HFF-Myc (cell line): Measurements from ENCODE around the gene RERE.

Experiments
- DNase-seq: peaks from one replicate; pipeline ENCODE4 v3.0.0-alpha.2; 2011; ENCODE audit warnings: low read depth; ENCODE audit errors: extremely low read depth
- H3K4me3 ChIP-seq: replicated peaks from 2 replicates; pipeline ENCODE4 v1.5.1; 2011; ENCODE audit warnings: low read depth, mild to moderate bottlenecking, control low read depth, low read length
- TF ChIP-seq, protein P1 (sequence below): IDR thresholded peaks from 2 replicates; pipeline ENCODE4 v1.5.1; 2012; ENCODE audit warnings: mild to moderate bottlenecking, low read depth, low read length, control low read depth; ENCODE audit errors: missing control alignments

Gene RERE

DNA sequence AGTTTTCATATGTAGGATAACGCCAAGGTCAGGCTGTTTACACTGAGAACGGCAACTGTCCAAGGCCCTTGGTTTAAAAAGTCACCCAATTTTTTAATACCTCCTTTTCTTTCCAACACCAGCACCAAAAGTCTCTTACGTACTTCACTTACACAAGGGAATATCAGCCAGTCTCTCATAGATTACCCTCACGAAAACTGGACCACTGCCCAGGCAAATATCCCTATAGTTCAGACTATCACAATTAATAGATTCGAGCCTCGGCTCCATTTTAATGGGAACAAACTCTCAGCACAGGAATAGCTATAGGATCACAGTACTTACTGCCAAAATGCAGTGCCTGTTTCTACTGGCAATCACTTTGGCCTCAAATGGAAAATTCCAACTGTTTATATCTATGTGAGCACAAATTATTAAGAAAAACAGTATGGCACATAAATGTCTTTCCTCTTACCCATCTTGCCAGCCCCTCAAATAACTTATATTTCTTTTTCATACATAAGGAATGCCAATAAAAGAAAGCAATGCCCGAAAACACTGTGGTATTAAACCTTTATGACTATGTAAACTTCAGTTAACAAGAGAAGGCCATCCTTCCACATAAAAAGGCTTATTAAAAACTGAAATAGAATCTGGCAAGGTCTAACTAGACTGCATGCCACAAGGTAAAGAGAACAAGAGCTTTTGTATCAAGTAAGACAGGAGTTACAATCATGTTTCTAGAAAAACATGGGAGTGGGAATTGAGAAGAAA lies 401.7 kb downstream of the RERE start:
- H3K4me3 ChIP-seq: no peak overlapping the region
- TF ChIP-seq, protein P1, sequence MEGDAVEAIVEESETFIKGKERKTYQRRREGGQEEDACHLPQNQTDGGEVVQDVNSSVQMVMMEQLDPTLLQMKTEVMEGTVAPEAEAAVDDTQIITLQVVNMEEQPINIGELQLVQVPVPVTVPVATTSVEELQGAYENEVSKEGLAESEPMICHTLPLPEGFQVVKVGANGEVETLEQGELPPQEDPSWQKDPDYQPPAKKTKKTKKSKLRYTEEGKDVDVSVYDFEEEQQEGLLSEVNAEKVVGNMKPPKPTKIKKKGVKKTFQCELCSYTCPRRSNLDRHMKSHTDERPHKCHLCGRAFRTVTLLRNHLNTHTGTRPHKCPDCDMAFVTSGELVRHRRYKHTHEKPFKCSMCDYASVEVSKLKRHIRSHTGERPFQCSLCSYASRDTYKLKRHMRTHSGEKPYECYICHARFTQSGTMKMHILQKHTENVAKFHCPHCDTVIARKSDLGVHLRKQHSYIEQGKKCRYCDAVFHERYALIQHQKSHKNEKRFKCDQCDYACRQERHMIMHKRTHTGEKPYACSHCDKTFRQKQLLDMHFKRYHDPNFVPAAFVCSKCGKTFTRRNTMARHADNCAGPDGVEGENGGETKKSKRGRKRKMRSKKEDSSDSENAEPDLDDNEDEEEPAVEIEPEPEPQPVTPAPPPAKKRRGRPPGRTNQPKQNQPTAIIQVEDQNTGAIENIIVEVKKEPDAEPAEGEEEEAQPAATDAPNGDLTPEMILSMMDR: no peak
- DNase-seq: no peak

DNA sequence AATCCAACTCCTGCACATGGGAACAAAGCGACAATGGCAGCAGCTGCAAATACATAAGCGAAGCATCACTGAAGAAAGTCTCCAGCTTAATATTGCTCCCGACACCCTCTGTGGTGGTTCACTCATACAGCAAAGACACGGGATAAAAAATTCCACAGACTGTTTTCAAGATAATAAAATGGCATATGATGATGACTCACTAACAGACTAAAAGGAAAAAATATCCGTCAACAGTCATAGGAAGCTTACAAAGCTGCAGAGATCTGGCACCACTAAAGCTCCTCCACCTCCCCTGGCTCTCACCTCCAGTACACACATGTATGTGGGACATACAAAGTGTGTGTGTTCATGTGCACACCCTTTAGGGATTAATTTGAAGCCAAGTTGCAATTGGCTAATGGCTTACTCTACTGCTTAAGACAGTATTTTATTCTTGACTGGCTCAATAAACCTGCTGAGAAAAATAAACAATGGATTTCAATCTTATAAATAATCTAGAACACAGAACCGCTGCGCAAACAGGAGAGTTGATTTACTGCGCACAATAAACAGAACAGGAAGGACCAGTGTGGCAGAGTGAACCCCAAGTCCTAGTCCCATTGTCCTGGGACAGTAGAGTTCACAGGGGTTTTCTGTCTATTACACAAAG lies 405.1 kb downstream of the RERE start:
- TF ChIP-seq, protein P1: no peak

DNA sequence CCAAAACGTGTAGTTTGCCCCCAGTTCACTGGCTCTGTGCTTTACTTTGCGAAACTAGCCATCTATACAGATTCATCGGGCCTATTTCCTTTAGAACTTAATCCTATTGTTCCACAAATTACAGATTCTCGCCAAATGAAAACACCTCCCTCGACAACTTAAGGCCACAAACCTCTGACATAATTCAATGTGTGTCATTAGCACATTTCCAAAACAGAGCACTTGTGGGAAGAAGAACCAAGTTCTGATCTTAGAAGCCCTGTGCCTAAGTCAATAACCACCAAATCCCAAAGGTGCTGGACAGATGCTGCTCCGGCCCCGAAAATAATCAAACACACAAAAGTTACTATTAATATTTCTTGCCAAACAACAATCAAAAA lies 405.6 kb downstream of the RERE start:
- no peak overlapping the region for H3K4me3 ChIP-seq
- TF ChIP-seq, protein P1: no peak
- DNase-seq: no peak

More for the DNA sequence above, 405.1 kb downstream of the RERE start:
- peak; percentile 61 for DNase-seq
- no peak overlapping the region for H3K4me3 ChIP-seq

- DNase-seq: no peak
- TF ChIP-seq, protein P1: no peak
- H3K4me3 ChIP-seq: no peak overlapping the region
Measured at GRCh38 chr1:8410791-8411190, 406.6 kb downstream of the RERE start.

GRCh38 chr1:8409606-8410005 lies 407.8 kb downstream of the RERE start:
- TF ChIP-seq, protein P1: no peak
- H3K4me3 ChIP-seq: no peak overlapping the region
- no peak for DNase-seq

DNA sequence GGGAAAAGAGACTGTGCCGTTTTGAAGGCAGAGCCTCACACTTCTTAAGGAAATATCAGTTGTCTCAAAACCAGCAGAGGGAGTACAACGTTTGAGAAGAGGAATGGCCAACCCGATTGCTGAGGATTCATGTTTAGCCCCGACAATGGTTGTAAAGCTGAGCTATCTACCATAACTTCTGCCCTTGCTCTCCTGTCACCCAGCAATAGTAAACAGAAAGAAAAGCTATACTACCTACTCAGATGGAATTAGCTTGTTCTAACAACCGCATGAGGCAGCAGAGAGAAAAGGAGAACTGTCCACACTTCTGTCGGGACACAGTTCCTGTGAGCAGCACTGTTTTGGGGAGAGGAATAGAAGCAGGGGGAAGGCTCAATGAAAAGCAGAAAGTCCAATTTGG lies 408.3 kb downstream of the RERE start:
- H3K4me3 ChIP-seq: no peak overlapping the region
- TF ChIP-seq, protein P1: no peak
- DNase-seq: no peak
